22Rv1 (cell line): ENCODE results near the gene TMEM176B.
A peak's percentile ranks its signal among the peaks of the same experiment; 100 is the strongest.
"Not testable (repeated sequence)": the region's sequence is repeated elsewhere in the genome, so short reads cannot be mapped to it uniquely, and the experiment has no call there.

ENCODE experiments used
- H3K27ac ChIP-seq: fragments of 450-650 bp; 2 replicates; pipeline ENCODE4 v1.5.1; 2017
- ZFX ChIP-seq: fragments of 450-650 bp; IDR thresholded peaks from 2 replicates; pipeline ENCODE4 v1.6.1; 2017; ENCODE audit warnings: antibody characterized with exemption, borderline replicate concordance
- TF ChIP-seq, protein P1 (sequence below): fragments of 450-650 bp; IDR thresholded peaks from 2 replicates; pipeline ENCODE4 v1.5.1; 2017; ENCODE audit warnings: mild to moderate bottlenecking

The TMEM176B gene

DNA sequence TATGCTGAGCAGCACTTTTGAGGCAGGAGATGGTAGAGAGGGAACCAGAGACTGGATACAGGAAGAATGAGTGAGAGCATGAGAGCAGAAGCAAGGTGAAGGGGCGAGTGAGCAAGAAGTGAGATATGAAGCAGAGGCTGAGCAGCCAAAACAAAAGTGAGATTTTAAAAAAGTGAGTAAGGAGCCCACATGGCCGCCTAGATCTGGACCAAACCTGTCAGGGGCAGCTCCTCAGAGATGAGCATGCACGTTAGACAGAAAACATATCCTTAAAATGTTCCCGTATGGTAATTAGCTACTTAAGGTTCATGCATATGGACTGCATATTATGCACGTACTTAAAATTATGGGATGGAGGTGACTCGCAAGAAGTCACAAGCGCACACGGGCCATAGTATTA, 22.9 kb upstream of the TMEM176B start:
- H3K27ac ChIP-seq = no peak overlapping the region
- TF ChIP-seq, protein P1, sequence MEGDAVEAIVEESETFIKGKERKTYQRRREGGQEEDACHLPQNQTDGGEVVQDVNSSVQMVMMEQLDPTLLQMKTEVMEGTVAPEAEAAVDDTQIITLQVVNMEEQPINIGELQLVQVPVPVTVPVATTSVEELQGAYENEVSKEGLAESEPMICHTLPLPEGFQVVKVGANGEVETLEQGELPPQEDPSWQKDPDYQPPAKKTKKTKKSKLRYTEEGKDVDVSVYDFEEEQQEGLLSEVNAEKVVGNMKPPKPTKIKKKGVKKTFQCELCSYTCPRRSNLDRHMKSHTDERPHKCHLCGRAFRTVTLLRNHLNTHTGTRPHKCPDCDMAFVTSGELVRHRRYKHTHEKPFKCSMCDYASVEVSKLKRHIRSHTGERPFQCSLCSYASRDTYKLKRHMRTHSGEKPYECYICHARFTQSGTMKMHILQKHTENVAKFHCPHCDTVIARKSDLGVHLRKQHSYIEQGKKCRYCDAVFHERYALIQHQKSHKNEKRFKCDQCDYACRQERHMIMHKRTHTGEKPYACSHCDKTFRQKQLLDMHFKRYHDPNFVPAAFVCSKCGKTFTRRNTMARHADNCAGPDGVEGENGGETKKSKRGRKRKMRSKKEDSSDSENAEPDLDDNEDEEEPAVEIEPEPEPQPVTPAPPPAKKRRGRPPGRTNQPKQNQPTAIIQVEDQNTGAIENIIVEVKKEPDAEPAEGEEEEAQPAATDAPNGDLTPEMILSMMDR = no peak
- TF ChIP-seq ZFX = no peak

DNA sequence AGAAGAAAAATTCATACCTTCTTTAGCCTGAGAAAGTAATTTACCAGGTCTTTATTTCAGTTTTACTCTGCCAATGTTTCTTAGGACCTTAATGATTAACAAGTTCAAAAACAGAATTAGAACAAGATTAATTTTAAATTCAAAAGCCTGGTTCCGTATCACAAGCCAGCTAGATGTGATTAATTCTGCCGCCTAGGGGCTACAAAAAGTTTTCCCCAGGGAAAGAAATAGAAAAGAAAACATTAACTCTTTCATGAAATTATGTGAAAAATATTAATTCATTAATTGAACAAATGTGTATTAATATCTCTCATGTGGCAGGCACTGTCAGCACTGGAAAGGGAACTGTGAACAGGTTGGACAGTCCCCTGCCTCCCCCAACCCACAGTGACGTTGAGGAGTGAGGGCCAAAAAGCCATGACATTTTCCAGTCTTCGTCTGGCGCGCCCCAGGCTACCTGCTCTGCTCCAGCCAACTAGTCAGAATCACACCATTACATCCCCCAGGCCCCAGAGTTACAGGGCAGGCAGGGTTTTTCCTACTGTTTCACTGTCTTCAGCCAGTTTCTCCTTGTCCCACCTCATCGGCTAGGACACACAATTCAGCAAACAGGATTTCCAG, 20.5 kb upstream of the TMEM176B start:
- H3K27ac ChIP-seq = no peak overlapping the region

DNA sequence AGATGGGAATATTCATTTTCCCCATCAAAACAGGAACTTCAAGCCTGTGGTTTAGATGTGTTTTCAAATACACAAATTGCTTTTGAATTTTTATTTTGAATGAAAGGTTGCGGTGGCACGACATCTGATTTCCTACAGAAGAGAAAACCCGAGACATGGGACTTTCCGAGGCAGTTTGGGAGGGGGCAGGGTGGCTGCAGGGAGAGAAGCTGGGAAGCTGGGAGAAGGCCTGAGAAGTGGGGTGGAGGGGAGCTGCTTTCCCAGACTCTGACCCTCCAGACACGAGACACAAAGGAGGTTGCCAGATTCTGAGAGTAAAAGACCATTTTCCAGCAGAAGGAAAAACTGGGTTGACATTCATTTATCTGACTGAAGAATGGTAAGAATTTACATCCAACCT, 20.0 kb upstream of the TMEM176B start:
- H3K27ac ChIP-seq = no peak overlapping the region
- TF ChIP-seq, protein P1 = no peak
- TF ChIP-seq ZFX = no peak

More for the DNA sequence above, 20.5 kb upstream of the TMEM176B start:
- TF ChIP-seq, protein P1 = no peak
- TF ChIP-seq ZFX = no peak

DNA sequence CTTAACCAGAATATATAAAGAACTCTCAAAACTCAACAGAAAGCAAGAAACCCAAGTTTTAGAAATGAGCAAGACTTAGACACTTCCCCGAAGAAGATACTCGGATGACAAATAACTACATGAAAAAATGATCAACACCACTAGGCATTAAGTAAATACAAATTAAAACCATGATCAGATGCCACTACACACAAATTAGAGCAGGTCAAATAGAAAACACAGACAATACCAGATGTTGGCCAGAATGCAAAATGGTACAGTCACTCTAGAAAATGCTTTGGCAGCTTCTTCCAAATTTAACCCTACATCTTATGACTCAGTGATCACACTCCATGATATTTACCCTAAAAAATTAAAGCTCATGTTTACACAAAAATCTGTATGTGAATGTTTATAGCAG, 18.8 kb upstream of the TMEM176B start:
- no peak overlapping the region for H3K27ac ChIP-seq
- TF ChIP-seq, protein P1 = no peak
- no peak for TF ChIP-seq ZFX

DNA sequence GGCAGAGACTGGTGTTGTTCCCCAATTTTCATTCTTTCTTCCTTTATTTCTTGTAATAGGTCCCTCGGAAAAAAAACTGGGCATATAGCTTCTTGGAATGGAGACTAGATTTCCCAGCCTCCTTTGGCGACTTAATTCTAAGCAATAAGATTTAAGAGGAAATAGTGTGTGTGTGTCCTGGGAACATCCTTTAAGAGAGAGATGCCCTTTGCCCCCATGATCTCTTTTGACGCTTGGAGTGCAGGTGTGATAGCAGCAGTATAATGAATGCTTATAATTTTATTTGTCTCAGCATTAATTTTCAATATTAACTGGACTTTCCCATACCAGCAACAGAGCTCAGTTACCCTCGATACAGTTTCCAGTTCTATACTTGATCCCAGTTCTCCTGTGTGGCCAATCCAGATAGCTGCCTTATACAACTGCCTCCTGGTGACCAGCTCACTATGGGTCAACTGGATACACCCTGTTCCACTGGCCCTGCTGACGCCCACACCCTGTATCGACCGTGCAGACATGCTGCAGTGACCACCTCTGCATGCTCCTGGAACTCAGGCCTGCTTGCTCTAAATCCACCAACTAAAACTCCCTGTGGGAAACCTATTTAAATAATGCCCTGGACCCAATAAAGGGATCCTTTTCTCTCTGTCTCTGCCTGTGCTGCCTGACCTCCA, 14.3 kb upstream of the TMEM176B start:
- TF ChIP-seq, protein P1 = no peak
- no peak for TF ChIP-seq ZFX
- no peak overlapping the region for H3K27ac ChIP-seq

DNA sequence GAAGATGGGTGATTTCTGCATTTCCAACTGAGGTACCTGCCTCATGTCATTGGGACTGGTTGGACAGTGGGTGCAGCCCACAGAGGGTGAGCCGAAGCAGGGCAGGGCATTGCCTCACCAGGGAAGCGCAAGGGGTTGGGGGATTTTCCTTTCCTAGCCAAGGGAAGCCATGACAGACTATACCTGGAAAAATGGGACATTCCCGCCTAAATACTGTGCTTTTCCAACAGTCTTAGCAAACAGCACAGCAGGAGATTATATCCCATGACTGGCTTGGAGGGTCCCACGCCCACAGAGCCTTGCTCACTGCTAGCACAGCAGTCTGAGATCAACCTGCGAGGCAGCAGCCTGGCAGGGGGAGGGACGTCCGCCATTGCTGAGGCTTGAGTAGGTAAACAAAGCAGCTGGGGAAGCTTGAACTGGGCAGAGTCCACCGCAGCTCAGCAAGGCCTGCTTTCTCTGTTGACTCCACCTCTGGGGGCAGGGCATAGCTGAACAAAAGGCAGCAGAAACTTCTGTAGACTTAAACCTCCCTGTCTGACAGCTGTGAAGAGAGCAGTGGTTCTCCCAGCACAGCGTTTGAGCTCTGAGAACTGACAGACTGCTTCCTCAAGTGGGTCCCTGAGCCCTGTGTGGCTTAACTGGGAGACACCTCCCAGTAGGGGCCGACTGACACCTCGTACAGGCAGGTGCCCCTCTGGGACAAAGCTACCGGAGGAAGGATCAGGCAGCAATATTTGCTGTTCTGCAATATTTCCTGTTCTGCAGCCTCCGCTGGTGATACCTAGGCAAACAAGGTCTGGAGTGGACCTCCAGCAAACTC, 7.7 kb upstream of the TMEM176B start:
- not testable (repeated sequence) for H3K27ac ChIP-seq

DNA sequence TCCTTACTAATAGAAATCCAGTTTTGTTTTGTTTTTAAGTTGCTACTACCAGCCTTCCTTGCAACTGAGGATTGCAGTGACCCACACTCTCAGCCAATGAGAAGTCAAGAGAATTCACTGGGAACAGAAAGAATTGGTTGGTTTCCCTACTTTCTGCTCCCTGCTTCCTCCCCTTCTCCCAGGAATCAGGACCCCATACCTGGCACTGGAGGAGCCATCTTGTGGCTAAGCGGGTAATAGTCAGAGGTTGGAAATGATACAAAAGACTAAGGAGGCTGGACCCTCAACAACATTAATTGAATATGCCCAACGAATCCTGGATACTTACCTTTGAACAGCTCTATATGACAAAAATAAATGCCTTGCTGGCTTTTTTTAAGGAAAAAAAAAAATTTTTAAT, 6.7 kb upstream of the TMEM176B start:
- no peak for TF ChIP-seq ZFX
- TF ChIP-seq, protein P1 = 0 out of 2 replicates have a peak, but pooled peaks have one; percentile 9
- no peak overlapping the region for H3K27ac ChIP-seq
